Loucy (cell line): Measurements from ENCODE around the gene FAM186B.

Source experiments
- H2AFZ ChIP-seq: fragments of 200-600 bp; sonication (generic); 2 replicates; pipeline ENCODE4 v1.6.0; 2016; ENCODE audit warnings: antibody characterized with exemption, mild to moderate bottlenecking, low read length, moderate library complexity
- H3F3A ChIP-seq: fragments of 200-600 bp; 2 replicates; pipeline ENCODE4 v1.6.0; 2016; ENCODE audit warnings: antibody characterized with exemption, low read depth, mild to moderate bottlenecking
- H3K27me3 ChIP-seq: fragments of 200-600 bp; sonication (generic); 2 replicates; pipeline ENCODE4 v1.6.1; 2014; ENCODE audit warnings: low read length, mild to moderate bottlenecking; ENCODE audit not compliant: insufficient read depth, poor library complexity, severe bottlenecking
- H3K36me3 ChIP-seq: fragments of 200-600 bp; sonication (generic); 2 replicates; pipeline ENCODE4 v1.6.1; 2016; ENCODE audit warnings: low read length; ENCODE audit not compliant: insufficient read depth
- H3K4me1 ChIP-seq: fragments of 200-600 bp; sonication (generic); 2 replicates; pipeline ENCODE4 v1.5.1; 2014; ENCODE audit warnings: low read length, mild to moderate bottlenecking; ENCODE audit not compliant: insufficient read depth, poor library complexity, severe bottlenecking
- H3K4me2 ChIP-seq: fragments of 200-600 bp; sonication (generic); 2 replicates; pipeline ENCODE4 v1.6.0; 2014; ENCODE audit warnings: antibody characterized with exemption, low read length, low read depth, mild to moderate bottlenecking; ENCODE audit not compliant: poor library complexity, severe bottlenecking
- H3K4me3 ChIP-seq: fragments of 200-600 bp; sonication (generic); 2 replicates; pipeline ENCODE4 v1.5.1; 2014; ENCODE audit warnings: low read length, mild to moderate bottlenecking, mixed read lengths; ENCODE audit not compliant: poor library complexity, severe bottlenecking
- H3K79me2 ChIP-seq: fragments of 200-600 bp; sonication (generic); 2 replicates; pipeline ENCODE4 v1.6.1; 2014; ENCODE audit warnings: low read length; ENCODE audit not compliant: insufficient read depth
- H3K9ac ChIP-seq: fragments of 200-600 bp; sonication (generic); 2 replicates; pipeline ENCODE4 v1.6.0; 2014; ENCODE audit warnings: mild to moderate bottlenecking, low read depth, low read length, moderate library complexity; ENCODE audit not compliant: poor library complexity, severe bottlenecking
- H3K9me2 ChIP-seq: fragments of 200-600 bp; sonication (generic); replicated peaks from 2 replicates; pipeline ENCODE4 v1.6.1; 2016; ENCODE audit warnings: low read depth, low read length, mixed read lengths
- H3K9me3 ChIP-seq: fragments of 200-600 bp; sonication (generic); 2 replicates; pipeline ENCODE4 v1.6.1; 2014; ENCODE audit warnings: mild to moderate bottlenecking, antibody characterized with exemption, low read length, low read depth; ENCODE audit not compliant: insufficient read depth
- H4K20me1 ChIP-seq: fragments of 200-600 bp; sonication (generic); 2 replicates; pipeline ENCODE4 v1.6.0; 2014; ENCODE audit warnings: antibody characterized with exemption, low read length, mild to moderate bottlenecking; ENCODE audit not compliant: insufficient read depth, poor library complexity, severe bottlenecking
- EZH2phosphoT487 ChIP-seq: fragments of 200-600 bp; IDR thresholded peaks from 2 replicates; pipeline ENCODE4 v1.6.1; 2018; ENCODE audit warnings: antibody characterized with exemption, mild to moderate bottlenecking, moderate library complexity, borderline replicate concordance
- TF ChIP-seq, protein P1 (sequence below): fragments of 200-600 bp; sonication (generic); conservative IDR thresholded peaks from 2 replicates; pipeline ENCODE4 v1.5.1; 2014; ENCODE audit warnings: mild to moderate bottlenecking, antibody characterized with exemption, low read length

The FAM186B gene

DNA sequence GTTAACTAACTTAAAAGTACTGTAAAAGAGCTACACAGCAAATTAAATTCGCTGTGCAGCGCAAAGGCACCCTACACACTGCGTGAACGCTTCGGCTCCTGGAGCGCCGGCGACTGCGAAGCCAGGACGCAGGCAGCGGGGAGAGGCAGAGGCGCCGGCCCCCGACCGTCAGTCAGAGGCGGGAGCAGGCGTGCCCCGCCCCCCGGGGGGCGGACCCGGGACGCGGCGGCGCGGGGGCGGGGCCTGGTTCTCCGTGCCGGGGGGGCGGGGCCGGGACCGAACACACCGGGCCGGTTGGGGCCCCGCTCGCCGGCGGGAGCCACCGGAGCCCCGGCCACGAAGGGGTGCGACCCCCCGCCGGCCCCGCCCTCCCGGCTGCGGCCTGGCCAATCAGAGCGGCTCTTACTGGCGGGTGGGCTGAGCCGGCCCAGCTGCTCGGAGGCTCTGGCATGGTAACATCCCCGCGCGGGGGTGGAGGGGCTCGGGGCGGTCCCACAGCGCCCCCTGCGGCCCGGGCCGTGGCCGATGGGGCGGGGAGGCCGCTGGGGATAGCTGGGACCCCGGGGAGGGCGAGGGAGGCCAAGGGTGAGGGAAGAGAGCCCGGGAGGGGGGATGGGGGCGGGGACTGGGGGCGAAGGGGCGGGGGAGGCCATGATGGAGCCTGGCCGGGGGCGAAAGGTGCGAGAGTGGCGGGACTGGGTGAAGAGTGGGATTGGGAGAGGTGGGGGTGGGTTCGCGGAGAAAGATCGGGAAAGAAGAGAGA, 17.9 kb upstream of the FAM186B start, which contains the start of gene PRPF40B:
PRPF40B (plus strand) TSS at position 420 of the 763 bp plus-strand sequence; CDS start at position 450, 30 bp downstream.
- H3K9me3 ChIP-seq = no peaks in the 10 kb centered on the region
- peak within 1 kb of the TSS; percentile 100 for H3K4me2 ChIP-seq
- peaks cover 22% of the 10 kb centered on the region for H3K4me1 ChIP-seq
- no peak for TF ChIP-seq EZH2phosphoT487
- TF ChIP-seq, protein P1, sequence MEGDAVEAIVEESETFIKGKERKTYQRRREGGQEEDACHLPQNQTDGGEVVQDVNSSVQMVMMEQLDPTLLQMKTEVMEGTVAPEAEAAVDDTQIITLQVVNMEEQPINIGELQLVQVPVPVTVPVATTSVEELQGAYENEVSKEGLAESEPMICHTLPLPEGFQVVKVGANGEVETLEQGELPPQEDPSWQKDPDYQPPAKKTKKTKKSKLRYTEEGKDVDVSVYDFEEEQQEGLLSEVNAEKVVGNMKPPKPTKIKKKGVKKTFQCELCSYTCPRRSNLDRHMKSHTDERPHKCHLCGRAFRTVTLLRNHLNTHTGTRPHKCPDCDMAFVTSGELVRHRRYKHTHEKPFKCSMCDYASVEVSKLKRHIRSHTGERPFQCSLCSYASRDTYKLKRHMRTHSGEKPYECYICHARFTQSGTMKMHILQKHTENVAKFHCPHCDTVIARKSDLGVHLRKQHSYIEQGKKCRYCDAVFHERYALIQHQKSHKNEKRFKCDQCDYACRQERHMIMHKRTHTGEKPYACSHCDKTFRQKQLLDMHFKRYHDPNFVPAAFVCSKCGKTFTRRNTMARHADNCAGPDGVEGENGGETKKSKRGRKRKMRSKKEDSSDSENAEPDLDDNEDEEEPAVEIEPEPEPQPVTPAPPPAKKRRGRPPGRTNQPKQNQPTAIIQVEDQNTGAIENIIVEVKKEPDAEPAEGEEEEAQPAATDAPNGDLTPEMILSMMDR = peak; percentile 55
- no peaks in the 10 kb centered on the region for H4K20me1 ChIP-seq
- no peaks in the 10 kb centered on the region for H3K9me2 ChIP-seq
- no peaks in the 10 kb centered on the region for H3K79me2 ChIP-seq
- peak within 1 kb of the TSS; percentile 68 for H3K9ac ChIP-seq
- peaks cover 22% of the 10 kb centered on the region for H3K27me3 ChIP-seq
- H3K4me3 ChIP-seq = peak within 1 kb of the TSS; percentile 77
- H3K36me3 ChIP-seq = no peaks in the 10 kb centered on the region
- peak within 1 kb of the TSS; percentile 91 for H2AFZ ChIP-seq
- H3F3A ChIP-seq = peaks cover 22% of the 10 kb centered on the region

DNA sequence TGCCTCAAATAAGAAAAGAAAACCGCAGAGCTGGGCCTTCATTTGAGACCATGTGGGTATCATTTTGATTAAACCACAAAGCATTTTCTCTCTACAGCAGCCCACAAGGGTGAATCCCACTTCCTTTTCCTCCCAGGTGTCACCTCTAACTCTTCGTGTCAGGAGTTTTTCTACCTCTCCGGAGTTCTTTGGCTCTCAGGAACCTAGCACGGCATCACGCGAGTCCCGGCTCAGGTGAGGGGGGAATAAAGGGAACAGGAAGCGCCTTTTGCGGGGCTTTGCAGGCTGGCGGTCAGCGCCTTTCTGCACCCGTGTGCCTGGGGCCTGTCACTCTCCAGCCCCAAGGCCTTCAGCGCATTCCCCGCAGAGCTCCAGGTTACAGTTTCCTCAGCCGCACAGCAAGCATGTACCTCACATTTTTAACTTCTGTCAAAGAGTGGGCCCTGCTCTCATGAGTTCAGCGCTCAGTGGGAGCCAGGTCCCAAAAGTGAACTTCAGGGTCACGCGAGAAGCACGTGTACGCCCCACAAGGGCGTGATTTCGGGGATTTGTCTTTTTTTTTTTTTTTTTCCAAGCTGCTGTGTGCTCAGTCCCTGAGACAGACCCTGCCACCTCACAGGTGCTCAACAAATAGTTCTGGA, 17.2 kb upstream of the FAM186B start:
- peak overlapping the region; percentile 91 for H2AFZ ChIP-seq
- H3K4me1 ChIP-seq = peaks cover 22% of the 10 kb centered on the region
- TF ChIP-seq EZH2phosphoT487 = no peak
- TF ChIP-seq, protein P1 = no peak

DNA sequence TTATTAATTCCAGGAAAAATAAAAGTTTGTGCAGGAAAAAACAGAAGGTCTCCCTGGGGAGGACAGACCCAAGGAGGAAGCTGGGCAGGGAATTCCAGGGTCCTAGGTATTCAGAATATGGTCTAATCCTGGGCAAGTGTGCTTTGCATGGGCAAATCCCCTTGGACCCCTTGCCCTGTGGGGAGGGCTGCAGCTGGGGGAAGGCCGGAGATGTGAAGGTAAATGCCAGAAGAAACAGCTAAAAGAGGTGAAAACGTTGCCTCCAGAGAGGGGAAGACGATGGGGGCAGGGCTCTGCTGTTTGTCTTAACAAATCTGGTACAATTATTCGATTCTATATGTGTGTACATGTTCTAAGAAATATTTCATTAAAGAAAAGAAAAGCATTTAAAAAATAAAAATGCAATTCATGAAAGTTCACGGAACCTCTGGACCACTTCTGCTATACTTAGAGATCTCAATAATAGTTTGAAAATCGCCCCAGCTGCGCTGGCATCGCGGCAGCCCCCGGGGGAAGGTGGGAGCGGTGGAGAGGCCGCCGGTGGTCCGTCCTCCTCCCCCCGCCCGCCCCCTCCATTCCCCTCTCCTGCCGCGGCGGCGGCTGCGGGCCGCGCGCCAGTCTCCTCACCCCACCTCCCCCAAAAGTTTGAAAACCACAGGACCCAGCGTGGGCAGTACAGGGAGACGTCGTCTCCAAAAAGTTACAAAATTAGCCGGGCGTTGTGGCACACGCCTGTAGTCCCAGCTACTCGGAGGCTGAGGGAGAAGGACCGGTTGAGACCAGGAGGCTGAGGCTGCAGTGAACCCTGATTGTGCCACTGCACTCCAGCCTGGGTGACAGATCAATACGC, 16.4 kb upstream of the FAM186B start:
- no peaks in the 10 kb centered on the region for H3K36me3 ChIP-seq
- peak overlapping the region; percentile 68 for H3K9ac ChIP-seq
- H3K4me2 ChIP-seq = peak overlapping the region; percentile 100
- peak overlapping the region; percentile 91 for H2AFZ ChIP-seq
- peaks cover 22% of the 10 kb centered on the region for H3K27me3 ChIP-seq
- H3K9me3 ChIP-seq = no peaks in the 10 kb centered on the region
- H3K4me1 ChIP-seq = peaks cover 22% of the 10 kb centered on the region
- peaks cover 22% of the 10 kb centered on the region for H3F3A ChIP-seq
- no peaks in the 10 kb centered on the region for H4K20me1 ChIP-seq
- H3K79me2 ChIP-seq = no peaks in the 10 kb centered on the region
- H3K4me3 ChIP-seq = peak overlapping the region; percentile 77
- no peaks in the 10 kb centered on the region for H3K9me2 ChIP-seq
- no peak for TF ChIP-seq EZH2phosphoT487
- TF ChIP-seq, protein P1 = no peak

More for the DNA sequence above, 17.2 kb upstream of the FAM186B start:
- Histone ChIP-seq H3K36me3 (no peaks in the 10 kb centered on the region), H3K4me2 (peak overlapping the region; percentile 100), H3K9me2 (no peaks in the 10 kb centered on the region), H3K9ac (peak overlapping the region; percentile 68), H3K9me3 (no peaks in the 10 kb centered on the region), H4K20me1 (no peaks in the 10 kb centered on the region), H3F3A (peaks cover 22% of the 10 kb centered on the region), H3K27me3 (peaks cover 22% of the 10 kb centered on the region), H3K4me3 (peak overlapping the region; percentile 77), H3K79me2 (no peaks in the 10 kb centered on the region)
